Mononuclear cell (primary cell): ENCODE data around the gene TMEM19. TPM values are rescaled to one million over a fixed set of nuclear protein-coding genes. Genes with fewer than 3 reads are reported as not detected.
"Not testable (repeated sequence)": the region's sequence is repeated elsewhere in the genome, so short reads cannot be mapped to it uniquely, and the experiment has no call there.

ENCODE experiments used
- H3K27me3 ChIP-seq: 2 replicates; pipeline ENCODE4 v1.6.0; 2011; ENCODE audit warnings: low read length, control low read depth; ENCODE audit not compliant: insufficient read depth
- H3K4me1 ChIP-seq: 2 replicates; pipeline ENCODE4 v1.5.1; 2011; ENCODE audit warnings: mild to moderate bottlenecking, low read length, control low read depth; ENCODE audit not compliant: insufficient read depth
- H3K4me3 ChIP-seq: 2 replicates; pipeline ENCODE4 v1.5.1; 2011; ENCODE audit warnings: mild to moderate bottlenecking, low read length, moderate library complexity
- H3K9me3 ChIP-seq: 2 replicates; pipeline ENCODE4 v1.5.1; 2011; ENCODE audit warnings: low read depth, mild to moderate bottlenecking, control low read depth, low read length
- total RNA-seq: library from RNA; depleted of rRNA; stranded (reverse); fragments of >200 nt; gene quantifications from one replicate; pipeline ENCODE4 v1.2.3, GENCODE V29; 2012

Gene TMEM19
- total RNA-seq, 1 donor: 15.4 TPM

DNA sequence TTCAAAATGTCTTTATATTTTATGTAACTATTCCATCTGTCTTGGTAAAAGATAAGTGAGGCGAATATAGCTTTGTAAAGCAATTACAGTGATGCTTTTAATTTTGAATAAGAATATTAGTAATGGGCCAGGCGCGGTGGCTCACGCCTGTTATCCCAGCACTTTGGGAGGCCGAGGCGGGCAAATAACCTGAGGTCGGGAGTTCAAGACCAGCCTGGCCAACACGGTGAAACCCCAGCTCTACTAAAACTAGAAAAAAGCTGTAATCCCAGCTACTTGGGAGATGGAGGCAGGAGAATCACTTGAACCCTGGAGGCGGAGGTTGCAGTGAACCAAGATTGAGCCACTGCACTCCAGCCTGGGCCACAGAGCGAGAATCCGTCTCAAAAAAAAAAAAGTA is 1.3 kb downstream of the TMEM19 start:
- not testable (repeated sequence) for H3K27me3 ChIP-seq, H3K9me3 ChIP-seq
- peak overlapping the region; percentile 74 for H3K4me3 ChIP-seq
- H3K4me1 ChIP-seq: peaks cover 38% of the 10 kb centered on the region

GRCh38 chr12:71688961-71689570 is 3.2 kb downstream of the TMEM19 start:
- Histone ChIP-seq H3K4me1 (peaks cover 36% of the 10 kb centered on the region), H3K9me3 (no peaks in the 10 kb centered on the region)

DNA sequence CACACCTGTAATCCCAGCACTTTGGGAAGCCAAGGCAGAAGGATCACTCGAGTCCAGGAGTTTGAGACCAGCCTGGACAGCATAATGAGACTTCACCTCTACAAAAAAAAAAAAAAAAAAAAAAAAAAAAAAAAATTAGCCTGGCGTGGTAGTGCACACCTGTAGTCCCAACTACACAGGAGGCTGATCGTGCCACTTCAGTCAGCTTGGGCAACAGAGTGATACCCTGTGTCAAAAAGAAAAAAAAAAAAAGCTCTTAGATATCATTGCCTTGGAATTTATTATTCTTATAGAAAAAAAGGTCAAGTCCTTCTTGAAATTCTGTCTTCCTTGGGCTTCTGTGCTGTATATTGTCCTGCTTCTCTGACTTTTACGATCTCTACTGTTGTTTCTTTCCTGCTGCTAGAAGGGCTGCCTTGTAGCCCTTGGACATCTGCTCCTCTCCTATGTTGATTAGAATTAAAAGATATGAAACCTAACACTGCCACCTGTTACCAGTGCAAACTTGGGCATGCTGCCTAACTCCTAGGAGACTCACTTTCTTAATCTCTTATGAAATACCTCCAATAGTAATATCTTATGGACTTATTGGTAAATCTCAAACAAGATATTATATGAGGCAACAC is 5.7 kb downstream of the TMEM19 start:
- Histone ChIP-seq H3K4me1 (peaks cover 24% of the 10 kb centered on the region), H3K4me3 (no peak overlapping the region), H3K27me3 (no peaks in the 10 kb centered on the region), H3K9me3 (no peaks in the 10 kb centered on the region)

More at GRCh38 chr12:71688961-71689570, 3.2 kb downstream of the TMEM19 start:
- H3K27me3 ChIP-seq: no peaks in the 10 kb centered on the region
- H3K4me3 ChIP-seq: no peak overlapping the region

- Histone ChIP-seq H3K4me1 (peaks cover 10% of the 10 kb centered on the region), H3K9me3 (no peaks in the 10 kb centered on the region), H3K4me3 (no peak overlapping the region), H3K27me3 (no peaks in the 10 kb centered on the region)
Measured at GRCh38 chr12:71693126-71693525, 7.2 kb downstream of the TMEM19 start.

GRCh38 chr12:71693651-71694050 is 7.8 kb downstream of the TMEM19 start:
- not testable (repeated sequence) for H3K27me3 ChIP-seq, H3K9me3 ChIP-seq, H3K4me1 ChIP-seq, H3K4me3 ChIP-seq

- no peaks in the 10 kb centered on the region for H3K27me3 ChIP-seq
- no peak overlapping the region for H3K4me3 ChIP-seq
- no peaks in the 10 kb centered on the region for H3K9me3 ChIP-seq
- peaks cover 6% of the 10 kb centered on the region for H3K4me1 ChIP-seq
Measured at GRCh38 chr12:71694099-71694820, 8.4 kb downstream of the TMEM19 start.

GRCh38 chr12:71695782-71696181 is 9.9 kb downstream of the TMEM19 start:
- Histone ChIP-seq H3K27me3 (no peaks in the 10 kb centered on the region), H3K4me1 (peaks cover 3% of the 10 kb centered on the region), H3K9me3 (no peaks in the 10 kb centered on the region), H3K4me3 (no peak overlapping the region)

- H3K4me1 ChIP-seq, H3K27me3 ChIP-seq, H3K9me3 ChIP-seq, H3K4me3 ChIP-seq: not testable (repeated sequence)
Measured at GRCh38 chr12:71702181-71702580, 16.3 kb downstream of the TMEM19 start.

- no peaks in the 10 kb centered on the region for H3K9me3 ChIP-seq
- no peak overlapping the region for H3K4me3 ChIP-seq
- peaks cover under 1% of the 10 kb centered on the region for H3K4me1 ChIP-seq
- H3K27me3 ChIP-seq: no peaks in the 10 kb centered on the region
Measured at GRCh38 chr12:71702590-71702989, 16.7 kb downstream of the TMEM19 start.

DNA sequence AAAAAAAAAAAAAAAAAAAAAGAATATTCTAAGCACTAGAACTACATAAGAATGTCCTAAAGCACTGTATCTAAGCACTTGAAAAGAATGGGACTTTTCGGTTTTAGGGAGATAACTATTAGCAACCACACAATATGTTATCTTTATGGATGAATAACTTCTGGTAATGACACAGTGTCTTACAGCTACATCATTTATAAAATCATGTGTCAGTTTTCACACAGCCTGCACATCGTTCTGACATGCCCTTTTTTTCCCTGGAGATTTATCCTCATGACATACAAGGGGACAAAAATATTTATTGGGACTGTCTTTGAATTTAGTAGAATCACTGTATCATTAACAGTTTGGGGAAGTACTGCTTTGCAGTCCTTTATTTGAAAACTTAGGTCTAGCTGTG is 17.3 kb downstream of the TMEM19 start:
- Histone ChIP-seq H3K9me3 (no peaks in the 10 kb centered on the region), H3K4me3 (no peak overlapping the region), H3K4me1 (peaks cover 4% of the 10 kb centered on the region)

GRCh38 chr12:71704920-71705319 is 19.0 kb downstream of the TMEM19 start:
- Histone ChIP-seq H3K9me3 (no peaks in the 10 kb centered on the region), H3K27me3 (no peaks in the 10 kb centered on the region), H3K4me3 (no peak overlapping the region), H3K4me1 (peaks cover 4% of the 10 kb centered on the region)

More for the DNA sequence above, 17.3 kb downstream of the TMEM19 start:
- H3K27me3 ChIP-seq: no peaks in the 10 kb centered on the region

GRCh38 chr12:71708658-71709057 is 22.8 kb downstream of the TMEM19 start:
- peaks cover 12% of the 10 kb centered on the region for H3K9me3 ChIP-seq
- no peaks in the 10 kb centered on the region for H3K27me3 ChIP-seq
- no peak overlapping the region for H3K4me3 ChIP-seq
- peaks cover 4% of the 10 kb centered on the region for H3K4me1 ChIP-seq

DNA sequence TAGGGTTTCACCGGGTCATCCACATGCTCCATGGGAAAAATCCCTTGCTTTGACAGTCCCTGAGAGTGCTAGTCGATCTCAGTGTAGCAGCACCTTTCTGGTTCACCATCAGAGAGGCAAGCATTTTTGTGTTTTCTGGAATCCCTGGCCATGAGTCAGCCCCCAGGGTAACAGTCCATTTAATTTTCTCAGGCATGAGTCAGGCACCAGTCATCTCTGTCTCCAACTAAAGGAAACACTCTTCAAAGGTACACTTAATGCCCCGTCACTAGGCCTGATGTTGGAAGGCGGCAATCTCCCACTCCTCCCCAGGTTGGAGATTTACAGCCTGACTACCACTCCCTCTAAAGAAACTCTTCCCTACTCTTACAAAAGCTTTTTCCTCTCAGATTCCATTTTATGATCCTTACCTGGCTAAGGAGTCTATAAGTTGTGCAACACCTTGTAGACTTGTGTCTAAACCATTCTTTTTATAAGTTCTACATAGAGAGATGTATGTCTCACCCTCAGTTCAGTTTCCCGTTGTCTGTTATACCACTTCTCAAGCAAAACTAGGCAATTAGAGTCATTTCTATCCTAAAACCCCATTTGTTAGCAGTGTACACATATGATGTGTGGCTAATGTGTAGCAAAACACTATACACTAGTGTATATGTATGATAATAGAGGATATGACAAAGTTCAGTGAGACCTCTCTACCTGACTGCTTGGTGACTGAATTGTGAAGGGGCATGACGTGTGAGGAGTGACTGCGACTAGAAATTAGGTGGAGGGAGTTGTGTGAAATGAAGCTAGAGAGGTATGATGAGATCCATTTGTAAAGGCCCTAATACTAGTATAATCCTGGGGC is 24.6 kb downstream of the TMEM19 start:
- H3K4me1 ChIP-seq: peaks cover 4% of the 10 kb centered on the region
- H3K27me3 ChIP-seq: no peaks in the 10 kb centered on the region
- H3K4me3 ChIP-seq: no peak overlapping the region
- peaks cover 28% of the 10 kb centered on the region for H3K9me3 ChIP-seq

DNA sequence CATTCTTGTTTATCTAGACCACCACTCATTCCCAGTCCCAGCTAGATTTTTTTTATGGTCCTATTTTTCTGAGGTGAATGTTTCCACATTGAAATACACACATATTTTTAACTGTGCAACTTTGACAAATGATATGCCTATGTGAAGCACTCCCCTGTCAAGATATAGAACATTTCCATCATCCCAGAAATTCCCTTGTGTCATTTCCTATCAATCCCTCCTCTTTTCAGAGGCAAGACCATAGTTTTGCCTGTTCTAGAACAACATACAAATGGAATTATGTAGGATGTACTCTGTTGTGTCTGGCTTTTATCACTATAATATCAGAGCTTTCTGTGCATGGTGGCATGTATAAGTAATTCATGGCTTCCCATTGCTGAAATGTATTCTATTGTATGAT is 32.7 kb downstream of the TMEM19 start:
- Histone ChIP-seq H3K27me3 (no peaks in the 10 kb centered on the region), H3K9me3 (peaks cover 19% of the 10 kb centered on the region), H3K4me1 (no peaks in the 10 kb centered on the region), H3K4me3 (no peak overlapping the region)
